H1 (cell line): Measurements from ENCODE around the gene OPN1SW. TPM values are rescaled to one million over a fixed set of nuclear protein-coding genes. Genes with fewer than 3 reads are reported as not detected.

Experiments
- CTCF ChIA-PET: fragments of 300-600 bp; sonication (Branson Sonifier 250); formaldehyde crosslinking; loops from one replicate; lab custom pipeline; 2021; ENCODE audit not compliant: partially characterized antibody; lab: Charles Lee
- POLR2A ChIA-PET: fragments of 300-600 bp; sonication (Branson Sonifier 250); formaldehyde crosslinking; loops from one replicate; lab custom pipeline; 2021; ENCODE audit warnings: inconsistent platforms; ENCODE audit not compliant: partially characterized antibody; lab: Charles Lee
- DNase-seq, 2 experiments: peaks; one replicate each; pipeline versions ENCODE4 v3.0.0 to v3.0.0-alpha.2; 2010 to 2022; ENCODE audit warnings: low spot score in 2 of 2, low read depth in 1 of 2, mixed read lengths in 1 of 2
- FAIRE-seq: peaks from 2 replicates; lab custom pipeline; 2011; peaks lifted over from hg19 to GRCh38; lab: Jason Lieb, UNC
- H2AFZ ChIP-seq: 2 replicates; pipeline ENCODE4 v1.8.1; 2012; ENCODE audit warnings: low read length, inconsistent platforms
- H2AK5ac ChIP-seq: 2 replicates; pipeline ENCODE4 v1.6.1; 2013; ENCODE audit warnings: low read depth, low read length
- H2BK120ac ChIP-seq: replicated peaks from 2 replicates; pipeline ENCODE3; 2013; ENCODE audit warnings: low read depth, low read length, inconsistent platforms
- H2BK12ac ChIP-seq: 2 replicates; pipeline ENCODE4 v1.6.1; 2013; ENCODE audit warnings: low read depth, low read length
- H2BK15ac ChIP-seq: 2 replicates; pipeline ENCODE4 v1.6.1; 2013; ENCODE audit warnings: low read length
- H2BK20ac ChIP-seq: 2 replicates; pipeline ENCODE4 v1.6.1; 2013; ENCODE audit warnings: low read length
- H2BK5ac ChIP-seq: 2 replicates; pipeline ENCODE4 v1.6.1; 2013; ENCODE audit warnings: low read depth, low read length
- H3K14ac ChIP-seq: 2 replicates; pipeline ENCODE4 v1.6.1; 2013; ENCODE audit warnings: inconsistent platforms; ENCODE audit not compliant: insufficient read length
- H3K18ac ChIP-seq: 2 replicates; pipeline ENCODE4 v1.6.1; 2013; ENCODE audit warnings: low read length; ENCODE audit errors: extremely low read depth
- H3K23ac ChIP-seq: 2 replicates; pipeline ENCODE4 v1.6.1; 2013; ENCODE audit warnings: inconsistent platforms; ENCODE audit not compliant: insufficient read length
- H3K23me2 ChIP-seq: 2 replicates; pipeline ENCODE4 v1.6.1; 2013; ENCODE audit warnings: low read depth, low read length
- H3K27ac ChIP-seq: 2 replicates; pipeline ENCODE4 v1.6.1; 2011; ENCODE audit warnings: low read depth, low read length, inconsistent platforms
- H3K27me3 ChIP-seq, 4 experiments: replicated peaks in 1 of 4; 1 replicate in 1 of 4; 2 replicates in 3 of 4; pipeline versions ENCODE4 v1.6.1 to v1.8.1; 2011 to 2013; ENCODE audit warnings: low read length in 3 of 4, mild to moderate bottlenecking in 3 of 4, inconsistent platforms in 2 of 4, mixed read lengths in 2 of 4, moderate library complexity in 1 of 4; ENCODE audit not compliant: control insufficient read depth in 3 of 4, insufficient read depth in 3 of 4; ENCODE audit errors: extremely low read depth in 1 of 4
- H3K36me3 ChIP-seq, 4 experiments: 2 replicates each; pipeline versions ENCODE4 v1.6.1 to v1.8.1; 2011 to 2013; ENCODE audit warnings: mild to moderate bottlenecking in 4 of 4, low read length in 3 of 4, moderate library complexity in 2 of 4, control low read depth in 1 of 4, inconsistent platforms in 1 of 4; ENCODE audit not compliant: insufficient read depth in 4 of 4, control insufficient read depth in 2 of 4
- H3K4ac ChIP-seq: replicated peaks from 2 replicates; pipeline ENCODE3; 2013; ENCODE audit warnings: low read length, low read depth, mixed read lengths, inconsistent platforms; ENCODE audit not compliant: insufficient read length
- H3K4me1 ChIP-seq, 4 experiments: replicated peaks in 1 of 4; 1 replicate in 1 of 4; 2 replicates in 3 of 4; pipeline versions ENCODE4 v1.6.1 to v1.8.1; 2011 to 2013; ENCODE audit warnings: low read length in 3 of 4, inconsistent platforms in 2 of 4, mixed read lengths in 1 of 4; ENCODE audit not compliant: insufficient read depth in 4 of 4, control insufficient read depth in 3 of 4
- H3K4me2 ChIP-seq, 2 experiments: 2 replicates each; pipeline versions ENCODE4 v1.6.1 to v1.8.1; 2011 to 2013; ENCODE audit warnings: low read depth in 2 of 2, low read length in 2 of 2, control low read depth in 1 of 2, inconsistent platforms in 1 of 2, mild to moderate bottlenecking in 1 of 2; ENCODE audit not compliant: insufficient read depth in 1 of 2
- H3K4me3 ChIP-seq, 4 experiments: fragments of 200-600, 300-600 bp in 1 of 4; sonication (generic), shearing (Covaris generic), sonication (Bioruptor Twin) in 1 of 4; 2 replicates each; pipeline versions ENCODE4 v1.5.1 to v1.8.1; 2011 to 2016; ENCODE audit warnings: low read length in 4 of 4, low read depth in 3 of 4, control low read depth in 2 of 4, inconsistent platforms in 2 of 4, mild to moderate bottlenecking in 2 of 4, mixed read lengths in 1 of 4, moderate library complexity in 1 of 4; ENCODE audit not compliant: insufficient read depth in 2 of 4; ENCODE audit errors: extremely low read depth in 1 of 4
- H3K56ac ChIP-seq: replicated peaks from 2 replicates; pipeline ENCODE3; 2013; ENCODE audit warnings: low read depth, mild to moderate bottlenecking, mixed read lengths, low read length, inconsistent platforms; ENCODE audit not compliant: insufficient read length
- H3K79me1 ChIP-seq: 2 replicates; pipeline ENCODE4 v1.6.1; 2013; ENCODE audit warnings: low read depth, low read length, control low read depth
- H3K79me2 ChIP-seq, 2 experiments: 2 replicates each; pipeline versions ENCODE4 v1.6.1 to v1.8.1; 2012 to 2013; ENCODE audit warnings: low read length in 2 of 2, mild to moderate bottlenecking in 2 of 2, inconsistent platforms in 1 of 2; ENCODE audit not compliant: insufficient read depth in 2 of 2, control insufficient read depth in 1 of 2
- H3K9ac ChIP-seq, 4 experiments: replicated peaks in 1 of 4; 1 replicate in 1 of 4; 2 replicates in 3 of 4; pipeline versions ENCODE4 v1.6.1 to v1.8.1; 2011 to 2013; ENCODE audit warnings: low read depth in 3 of 4, low read length in 3 of 4, control low read depth in 2 of 4, mild to moderate bottlenecking in 2 of 4, moderate library complexity in 2 of 4, inconsistent platforms in 1 of 4; ENCODE audit errors: extremely low read depth in 1 of 4
- H3K9me3 ChIP-seq, 2 experiments: 2 replicates each; pipeline versions ENCODE4 v1.6.1 to v1.8.1; 2012 to 2013; ENCODE audit warnings: mild to moderate bottlenecking in 2 of 2, moderate library complexity in 2 of 2, control low read depth in 1 of 2, inconsistent platforms in 1 of 2, low read depth in 1 of 2, low read length in 1 of 2, mixed read lengths in 1 of 2; ENCODE audit not compliant: insufficient read depth in 2 of 2
- H4K20me1 ChIP-seq, 2 experiments: replicated peaks in 1 of 2; 2 replicates each; pipeline versions ENCODE3 to v1.8.1; 2011 to 2013; ENCODE audit warnings: inconsistent platforms in 2 of 2, low read length in 2 of 2, mild to moderate bottlenecking in 1 of 2; ENCODE audit not compliant: insufficient read depth in 2 of 2, control insufficient read depth in 1 of 2
- H4K5ac ChIP-seq: 2 replicates; pipeline ENCODE4 v1.6.1; 2013; ENCODE audit warnings: low read length, low read depth, mixed read lengths, inconsistent platforms; ENCODE audit not compliant: insufficient read length
- H4K8ac ChIP-seq: 2 replicates; pipeline ENCODE4 v1.8.0; 2013; ENCODE audit warnings: mild to moderate bottlenecking, moderate library complexity, low read length, inconsistent platforms; ENCODE audit not compliant: insufficient read depth; ENCODE audit errors: extremely low read depth
- H4K91ac ChIP-seq: replicated peaks from 2 replicates; pipeline ENCODE3; 2013; ENCODE audit warnings: low read length, mixed read lengths, inconsistent platforms; ENCODE audit not compliant: insufficient read length
- CBX5 ChIP-seq: fragments of 300-800, 300-1000 bp; sonication (generic); IDR thresholded peaks from 2 replicates; pipeline ENCODE4 v1.7.1; 2016; ENCODE audit warnings: antibody characterized with exemption, low read length, low read depth
- CTCF ChIP-seq, 3 experiments: IDR thresholded peaks; 1 replicate in 2 of 3; 2 replicates in 1 of 3; pipeline versions ENCODE4 v1.5.1 to v1.6.1; 2011; ENCODE audit warnings: low read length in 3 of 3, mild to moderate bottlenecking in 3 of 3, inconsistent platforms in 2 of 3, low read depth in 1 of 3, moderate library complexity in 1 of 3; ENCODE audit not compliant: insufficient read depth in 1 of 3; ENCODE audit errors: control extremely low read depth in 1 of 3
- MAX ChIP-seq: IDR thresholded peaks from 2 replicates; pipeline ENCODE4 v1.6.1; 2012; ENCODE audit warnings: inconsistent platforms
- POLR2A ChIP-seq, 2 experiments: IDR thresholded peaks; 1 replicate in 1 of 2; 2 replicates in 1 of 2; pipeline ENCODE4 v1.6.1; 2011; ENCODE audit warnings: low read depth in 2 of 2, low read length in 2 of 2, mild to moderate bottlenecking in 2 of 2; ENCODE audit errors: control extremely low read depth in 1 of 2
- POU5F1 ChIP-seq: IDR thresholded peaks from 2 replicates; pipeline ENCODE4 v1.6.1; 2011; ENCODE audit warnings: low read depth, mild to moderate bottlenecking, low read length, moderate library complexity
- RNF2 ChIP-seq: fragments of 200-900, 300-1000 bp; sonication (generic); IDR thresholded peaks from 2 replicates; pipeline ENCODE4 v1.7.1; 2016; ENCODE audit warnings: borderline replicate concordance, low read depth, mild to moderate bottlenecking, antibody characterized with exemption, low read length; ENCODE audit not compliant: poor library complexity, severe bottlenecking; ENCODE audit errors: missing control alignments
- SP4 ChIP-seq: IDR thresholded peaks from 2 replicates; pipeline ENCODE4 v1.6.1; 2012; ENCODE audit warnings: low read length, inconsistent platforms
- TBP ChIP-seq: IDR thresholded peaks from 2 replicates; pipeline ENCODE4 v1.6.1; 2011; ENCODE audit warnings: low read depth, low read length, improper control_type of control experiment
- TEAD4 ChIP-seq: IDR thresholded peaks from 2 replicates; pipeline ENCODE4 v1.6.1; 2012; ENCODE audit warnings: low read depth, low read length, inconsistent platforms, mixed read lengths
- WGBS, 2 experiments: shearing (Covaris generic) in 1 of 2; methylation state at CpG; one replicate each; pipeline versions ENCODE4 v1.1.6 to v1.1.7; 2013 to 2015; ENCODE audit warnings: low lambda C conversion rate in 2 of 2, mixed read lengths in 2 of 2, inconsistent platforms in 1 of 2, low coverage in 1 of 2, missing lambda C conversion rate in 1 of 2; ENCODE audit not compliant: insufficient replicate concordance in 2 of 2, insufficient coverage in 1 of 2, insufficient read length in 1 of 2; ENCODE audit errors: extremely low coverage in 1 of 2, missing lambda C conversion rate in 1 of 2; 5-methylcytosine and 5-hydroxymethylcytosine counted together
- polyA plus RNA-seq, 7 experiments: library from polyadenylated mRNA; depleted of rRNA in 3 of 7; stranded (reverse) in 5 of 7; unstranded in 2 of 7; fragments of >200 nt in 5 of 7; fragments of 200-250 nt in 2 of 7; gene quantifications; 1 replicate in 5 of 7; 2 replicates in 1 of 7; 4 replicates in 1 of 7; pipeline versions ENCODE4 v1.2.1 to v1.2.3, GENCODE V29; 2011 to 2013; ENCODE audit warnings: missing spikeins in 2 of 7, mixed read lengths in 2 of 7
- total RNA-seq: library from RNA; stranded (reverse); fragmentation: NEBNext Ultra II Directional; extraction: Animal tissue kit (Norgen Biotek cat#: 25700); gene quantifications from 2 replicates; pipeline ENCODE4 v1.2.1, GENCODE V29; 2021

OPN1SW gene
- total and polyA plus RNA-seq, 2 of the 8 experiments (the other 6 are each of a cell fraction or from before 2014, with no cell fraction given): not detected

DNA sequence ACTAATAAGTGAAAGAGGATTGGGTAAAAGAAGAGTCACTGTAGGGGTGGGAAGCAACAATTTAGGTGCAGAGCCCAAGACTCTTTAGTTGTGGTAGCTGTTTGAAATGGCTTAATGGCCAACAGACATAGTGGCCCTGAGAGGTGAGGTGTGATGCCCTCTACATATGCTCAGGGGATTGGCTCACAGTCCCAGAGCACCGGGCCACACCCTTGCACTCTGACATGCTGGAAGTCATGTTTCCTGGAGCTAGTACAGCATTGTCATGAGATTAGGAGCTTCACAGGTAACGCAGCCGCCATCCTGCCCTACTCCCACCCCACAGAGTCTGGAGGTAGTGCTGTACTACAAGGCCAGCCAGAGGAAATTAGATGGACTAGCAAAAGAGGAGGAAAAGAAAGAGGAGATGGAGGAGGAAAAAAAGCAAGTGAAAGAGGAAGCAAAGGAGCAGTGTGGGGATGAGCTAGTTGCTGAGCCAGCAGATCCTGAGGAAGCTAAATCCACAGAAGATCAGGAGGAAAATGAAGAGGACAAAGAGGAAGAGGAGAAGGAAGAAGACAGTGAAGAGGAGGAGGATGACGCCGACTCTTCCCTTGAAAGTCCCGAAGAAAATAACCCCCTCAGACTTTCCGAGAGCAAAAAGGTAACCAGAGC lies 39.8 kb upstream of the OPN1SW start:
- Histone ChIP-seq H2AK5ac (no peak overlapping the region), H3K4me3 (no peak overlapping the region), H2BK12ac (no peak overlapping the region), H3K36me3 (peaks cover 0 to 23% (median 4%) of the 10 kb centered on the region in 4 experiments; a peak in 4 of 8 replicates), H3K56ac (no peak overlapping the region), H3K79me1 (no peaks in the 10 kb centered on the region), H4K5ac (no peak overlapping the region), H2BK15ac (no peak overlapping the region), H4K8ac (no peak overlapping the region), H3K23ac (no peak overlapping the region), H4K91ac (no peak overlapping the region), H3K79me2 (no peaks in the 10 kb centered on the region), H3K18ac (no peak overlapping the region), H2AFZ (no peak overlapping the region), H3K14ac (no peak overlapping the region), H2BK20ac (no peak overlapping the region), H3K4me2 (no peak overlapping the region), H3K27me3 (no peaks in the 10 kb centered on the region), H3K27ac (no peak overlapping the region), H2BK5ac (peak overlapping the region; percentile 56; the same call in 1 of the 2 replicates), H3K9ac (no peak overlapping the region), H3K23me2 (no peaks in the 10 kb centered on the region), H2BK120ac (no peak overlapping the region), H3K9me3 (no peaks in the 10 kb centered on the region), H3K4me1 (peaks cover 3 to 9% (median 4%) of the 10 kb centered on the region in 4 experiments; a peak in 6 of 7 replicates), H3K4ac (no peak overlapping the region), H4K20me1 (no peaks in the 10 kb centered on the region)
- ChIA-PET CTCF (interaction anchor here (0.6 to 1.6 kb wide), 5 partner anchors 12 to 79 kb away, joined by 3 to 6 read pairs (median 3); no protein-coding TSS in a partner anchor), POLR2A (interaction anchor here (0.8 kb wide), 1 partner anchor 80 kb away, joined by 3 read pairs; no protein-coding TSS in a partner anchor)
- DNase-seq (no peak), FAIRE-seq (no peak)
- 94% methylated on average over 7 of the region's 7 CpGs; no CpG with 5 or more reads in 1 of the 2 experiments for WGBS, 2 experiments
- TF ChIP-seq SP4 (no peak), MAX (no peak), CBX5 (no peak), TBP (no peak), CTCF (IDR thresholded peaks at IDR 0.05; ENCODE audit: control extremely low read depth in 1 of 3, insufficient read depth in 1 of 3, low read depth in 1 of 3, low read length in 3 of 3) (no peak), POU5F1 (no peak), RNF2 (no peak), POLR2A (IDR thresholded peaks at IDR 0.05; ENCODE audit: control extremely low read depth in 1 of 2, low read depth in 2 of 2, low read length in 2 of 2) (no peak), TEAD4 (no peak)
